HUES6 (cell line): ENCODE results near the gene TRPV2.
A peak's percentile ranks its signal among the peaks of the same experiment; 100 is the strongest.
"Not testable (repeated sequence)": the region's sequence is repeated elsewhere in the genome, so short reads cannot be mapped to it uniquely, and the experiment has no call there.

Experiments used
- H3K27ac ChIP-seq: 2 replicates; pipeline ENCODE4 v1.7.0; 2013; ENCODE audit warnings: low read depth, mild to moderate bottlenecking, low read length, inconsistent platforms
- H3K27me3 ChIP-seq: 2 replicates; pipeline ENCODE4 v1.6.1; 2013; ENCODE audit warnings: low read length; ENCODE audit not compliant: control insufficient read depth, insufficient read depth
- H3K36me3 ChIP-seq: 2 replicates; pipeline ENCODE4 v1.6.1; 2013; ENCODE audit warnings: low read length; ENCODE audit not compliant: control insufficient read depth, insufficient read depth
- H3K4me1 ChIP-seq: 2 replicates; pipeline ENCODE4 v1.6.1; 2013; ENCODE audit warnings: low read length; ENCODE audit not compliant: control insufficient read depth, insufficient read depth
- H3K4me3 ChIP-seq: 2 replicates; pipeline ENCODE4 v1.5.1; 2013; ENCODE audit warnings: low read depth, low read length
- H3K9ac ChIP-seq: one replicate; pipeline ENCODE4 v1.6.1; 2013; ENCODE audit warnings: mild to moderate bottlenecking, low read length
- H3K9me3 ChIP-seq: 2 replicates; pipeline ENCODE4 v1.6.1; 2013; ENCODE audit warnings: low read depth, low read length; ENCODE audit not compliant: control insufficient read depth, insufficient read depth

The TRPV2 gene

DNA sequence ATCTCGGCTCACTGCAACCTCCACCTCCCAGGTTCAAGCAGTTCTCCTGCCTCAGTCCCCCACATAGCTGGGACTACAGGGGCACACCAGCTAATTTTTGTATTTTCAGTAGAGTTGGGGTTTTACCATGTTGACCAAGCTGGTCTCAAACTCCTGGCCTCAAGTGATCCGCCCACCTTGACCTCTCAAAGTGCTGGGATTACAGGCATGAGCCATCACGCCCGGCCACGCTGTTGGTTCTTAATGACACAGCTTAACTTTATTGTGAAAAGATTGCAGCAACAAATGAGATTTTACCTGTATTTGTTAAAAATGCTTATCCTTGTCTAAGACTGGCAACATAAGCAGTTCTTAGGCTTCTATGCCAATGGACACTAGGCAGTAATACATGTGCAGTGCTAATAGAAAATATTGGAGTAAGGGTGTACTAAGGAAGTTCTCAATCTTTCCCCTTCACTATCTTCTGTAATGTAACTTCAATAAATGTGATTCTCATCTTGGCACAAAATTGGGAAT, 31.5 kb upstream of the TRPV2 start:
- Histone ChIP-seq H3K4me3 (no peak overlapping the region), H3K27me3 (no peaks in the 10 kb centered on the region), H3K27ac (no peak overlapping the region), H3K9ac (no peak overlapping the region), H3K4me1 (peaks cover 5% of the 10 kb centered on the region), H3K36me3 (peaks cover 21% of the 10 kb centered on the region), H3K9me3 (no peaks in the 10 kb centered on the region)

DNA sequence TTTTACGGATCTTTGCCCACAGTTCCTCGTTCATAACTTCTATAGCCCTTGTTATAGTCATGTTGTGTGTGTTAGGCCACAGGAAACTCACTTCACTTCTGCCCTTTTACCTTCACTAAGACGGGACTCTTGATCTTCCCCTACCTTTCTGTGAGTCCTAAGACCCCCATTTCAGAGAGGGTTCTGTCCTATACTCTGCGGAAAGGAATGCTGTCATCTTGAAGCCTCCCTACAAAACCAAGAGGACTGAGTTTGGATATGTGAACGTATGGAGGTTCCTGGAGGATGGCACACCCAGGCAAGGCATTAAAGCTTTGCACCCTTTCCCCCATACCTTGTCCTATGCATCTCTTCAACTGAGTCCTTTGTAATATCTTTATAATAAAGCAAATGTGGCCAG, 30.8 kb upstream of the TRPV2 start:
- no peaks in the 10 kb centered on the region for H3K9me3 ChIP-seq
- H3K27ac ChIP-seq, result no peak overlapping the region
- H3K4me1 ChIP-seq, result peaks cover 5% of the 10 kb centered on the region
- no peak overlapping the region for H3K4me3 ChIP-seq
- H3K36me3 ChIP-seq, result peaks cover 21% of the 10 kb centered on the region
- H3K9ac ChIP-seq, result no peak overlapping the region
- H3K27me3 ChIP-seq, result no peaks in the 10 kb centered on the region

DNA sequence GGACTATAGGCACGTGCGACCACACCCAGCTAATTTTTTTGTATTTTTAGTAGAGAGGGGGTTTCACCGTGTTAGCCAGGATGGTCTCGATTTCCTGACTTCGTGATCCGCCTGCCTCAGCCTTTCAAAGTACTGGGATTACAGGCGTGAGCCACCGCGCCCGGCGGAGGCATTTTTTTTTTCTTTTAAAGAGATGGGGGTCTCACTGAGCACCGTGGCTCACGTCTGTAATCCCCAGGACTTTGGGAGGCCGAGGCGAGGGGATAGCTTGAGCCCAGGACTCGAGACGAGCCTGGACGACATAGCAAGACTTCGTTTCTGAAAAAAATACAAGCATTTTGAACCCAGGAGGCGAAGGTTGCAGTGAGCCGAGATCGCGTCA, 29.3 kb upstream of the TRPV2 start:
- H3K36me3 ChIP-seq, result peaks cover 21% of the 10 kb centered on the region
- H3K9ac ChIP-seq, result peak overlapping the region; percentile 63
- H3K9me3 ChIP-seq, H3K27me3 ChIP-seq, H3K4me1 ChIP-seq: not testable (repeated sequence)
- peak overlapping the region; percentile 54 for H3K4me3 ChIP-seq
- H3K27ac ChIP-seq, result peak overlapping the region; percentile 48; the same call in 1 of the 2 replicates

DNA sequence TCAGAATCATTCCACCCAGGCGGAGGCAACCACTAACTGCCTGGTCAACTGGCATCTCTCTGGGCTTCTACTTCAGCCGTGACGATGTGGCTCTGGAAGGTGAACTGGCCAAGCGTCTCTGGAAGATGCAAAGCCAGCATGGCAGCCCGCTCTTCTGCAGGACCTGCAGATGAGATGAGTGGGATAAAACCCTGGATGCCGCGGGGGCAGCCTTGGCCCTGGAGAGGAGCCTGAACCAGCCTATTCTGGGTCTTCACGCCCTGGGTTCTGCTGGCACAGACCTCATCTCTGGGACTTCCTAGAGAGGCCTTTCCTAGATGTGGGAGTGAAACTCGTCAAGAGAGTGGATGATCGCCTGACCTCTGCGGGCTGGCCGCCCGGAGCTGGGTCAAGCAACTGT, 23.9 kb upstream of the TRPV2 start:
- Histone ChIP-seq H3K9me3 (no peaks in the 10 kb centered on the region), H3K36me3 (no peaks in the 10 kb centered on the region), H3K4me3 (no peak overlapping the region), H3K4me1 (peaks cover 5% of the 10 kb centered on the region), H3K27ac (no peak overlapping the region), H3K27me3 (no peaks in the 10 kb centered on the region), H3K9ac (no peak overlapping the region)

DNA sequence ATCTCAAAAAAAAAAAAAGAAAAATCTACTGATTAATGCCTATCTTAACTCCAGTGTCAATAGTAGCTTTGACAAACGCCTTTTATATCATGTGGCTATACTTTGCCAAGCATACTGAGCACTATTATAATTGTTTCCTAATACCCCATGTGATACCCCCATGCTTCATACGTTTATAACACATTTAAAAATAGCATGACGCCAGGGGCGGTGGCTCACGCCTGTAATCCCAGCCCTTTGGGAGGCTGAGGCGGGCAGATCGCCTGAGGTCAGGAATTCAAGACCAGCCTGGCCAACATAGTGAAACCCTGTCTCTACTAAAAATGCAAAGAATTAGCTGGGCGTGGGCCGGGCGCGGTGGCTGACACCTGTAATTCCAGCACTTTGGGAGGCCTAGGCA, 22.9 kb upstream of the TRPV2 start:
- H3K4me3 ChIP-seq, H3K27ac ChIP-seq, H3K9ac ChIP-seq, H3K27me3 ChIP-seq, H3K4me1 ChIP-seq, H3K36me3 ChIP-seq, H3K9me3 ChIP-seq: not testable (repeated sequence)

DNA sequence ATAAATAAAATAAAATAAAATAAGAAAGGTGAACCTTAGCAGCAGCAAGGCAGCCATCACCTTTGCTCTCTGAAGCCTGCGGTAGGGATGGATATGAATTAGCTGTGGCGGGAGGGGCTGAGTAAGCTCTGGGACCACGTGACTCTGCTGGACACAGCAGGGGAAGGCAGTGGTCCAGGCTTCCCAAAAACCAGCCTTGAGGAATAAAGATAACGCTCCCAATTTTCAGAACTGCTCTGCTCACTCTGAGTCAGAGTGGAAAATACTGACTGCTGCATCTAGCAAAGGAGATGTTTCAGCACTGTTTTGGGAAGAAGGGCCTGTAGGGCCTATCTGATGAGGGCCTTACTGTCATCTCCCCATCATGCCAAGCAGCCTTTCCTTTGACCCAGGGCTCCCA, 19.5 kb upstream of the TRPV2 start:
- H3K9ac ChIP-seq, H3K36me3 ChIP-seq, H3K4me3 ChIP-seq, H3K27me3 ChIP-seq, H3K27ac ChIP-seq, H3K9me3 ChIP-seq: not testable (repeated sequence)
- H3K4me1 ChIP-seq, result peaks cover 11% of the 10 kb centered on the region

DNA sequence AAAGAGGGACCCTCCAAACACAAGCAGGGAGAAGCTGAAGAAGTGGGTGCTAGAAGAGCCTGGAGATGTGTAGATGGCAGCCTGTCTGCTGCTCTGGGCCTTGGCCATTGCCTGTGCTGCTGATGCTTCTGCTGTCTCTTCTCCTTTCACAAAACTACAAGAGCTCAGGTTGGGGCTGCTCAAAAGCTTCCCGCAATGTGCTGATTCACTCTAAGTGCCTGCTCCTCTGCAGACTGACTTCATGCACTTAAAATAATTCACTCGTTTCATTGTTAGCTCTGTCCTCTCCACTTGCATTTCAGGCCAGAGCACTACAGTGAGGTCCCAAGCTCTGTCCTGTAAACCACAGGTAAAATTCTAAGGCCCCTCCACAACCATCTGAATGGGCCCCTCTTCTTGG, 18.7 kb upstream of the TRPV2 start:
- not testable (repeated sequence) for H3K9me3 ChIP-seq, H3K9ac ChIP-seq, H3K27ac ChIP-seq, H3K4me3 ChIP-seq, H3K36me3 ChIP-seq, H3K27me3 ChIP-seq
- H3K4me1 ChIP-seq, result peaks cover 11% of the 10 kb centered on the region

DNA sequence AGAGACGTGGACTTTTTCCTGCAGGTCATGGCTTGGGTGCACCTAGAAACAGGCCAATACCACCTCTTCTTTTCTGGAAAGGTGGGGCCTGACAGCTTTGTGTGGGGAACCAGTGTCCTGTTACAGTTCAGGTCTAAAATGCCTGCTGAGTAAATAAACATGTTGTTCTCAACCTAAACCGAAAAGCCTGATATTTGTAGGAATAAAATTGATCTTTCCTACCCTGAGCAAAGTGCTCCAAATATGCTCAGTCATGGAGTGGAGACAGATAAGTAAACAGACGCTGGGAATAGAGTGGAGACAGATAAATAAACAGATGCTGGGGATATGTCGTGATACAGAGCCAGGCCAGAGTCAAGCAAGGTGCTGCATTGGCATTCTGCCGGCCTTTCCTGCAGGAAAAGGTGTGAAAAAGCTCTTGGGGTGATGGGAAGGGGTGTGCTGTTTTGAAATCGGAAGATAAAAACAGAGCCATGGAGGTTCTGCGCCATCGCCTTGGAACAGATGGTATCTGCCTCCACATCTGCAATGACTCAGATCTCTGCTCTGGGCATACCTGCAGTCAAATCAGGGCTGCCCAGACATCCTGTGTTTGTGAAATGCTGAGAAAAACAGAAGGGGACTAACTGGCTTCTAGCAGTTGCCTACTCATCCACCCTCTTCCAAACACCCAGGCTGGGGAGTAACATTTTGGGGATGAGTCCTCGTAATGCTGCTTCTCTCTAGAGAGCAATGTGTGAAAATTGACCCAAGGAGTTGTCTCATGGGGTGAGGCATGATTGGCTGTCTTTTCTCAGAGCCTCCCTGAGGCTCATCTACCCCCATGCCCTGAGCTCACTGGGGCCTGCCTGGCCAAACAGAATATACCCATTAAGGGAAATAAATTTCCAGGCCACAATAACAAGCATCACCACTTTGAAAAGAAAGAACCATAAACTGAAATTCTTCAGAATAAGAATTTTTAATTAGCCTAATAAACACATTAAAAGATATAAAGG, 16.8 kb upstream of the TRPV2 start:
- Histone ChIP-seq H3K27me3 (no peaks in the 10 kb centered on the region), H3K9ac (no peak overlapping the region), H3K4me1 (peaks cover 11% of the 10 kb centered on the region), H3K36me3 (no peaks in the 10 kb centered on the region), H3K27ac (no peak overlapping the region), H3K9me3 (no peaks in the 10 kb centered on the region), H3K4me3 (no peak overlapping the region)

DNA sequence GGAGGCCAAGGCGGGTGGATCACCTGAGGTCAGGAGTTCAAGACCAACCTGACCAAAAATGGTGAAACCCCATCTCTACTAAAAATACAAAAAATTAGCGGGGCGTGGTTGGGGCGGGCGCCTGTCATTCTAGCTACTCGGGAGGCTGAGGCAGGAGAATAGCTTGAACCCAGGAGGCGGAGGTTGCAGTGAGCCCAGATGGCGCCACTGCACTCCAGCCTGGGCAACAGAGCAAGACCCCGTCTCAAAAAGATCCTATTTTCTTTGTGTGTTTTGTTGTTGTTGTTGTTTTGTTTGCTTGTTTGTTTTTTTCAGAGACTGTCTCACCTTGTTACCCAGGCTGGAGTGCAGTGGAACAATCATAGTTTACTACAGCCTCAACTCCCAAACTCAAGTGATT, 11.5 kb upstream of the TRPV2 start:
- not testable (repeated sequence) for H3K4me3 ChIP-seq, H3K36me3 ChIP-seq, H3K9ac ChIP-seq, H3K27ac ChIP-seq, H3K9me3 ChIP-seq, H3K27me3 ChIP-seq, H3K4me1 ChIP-seq

DNA sequence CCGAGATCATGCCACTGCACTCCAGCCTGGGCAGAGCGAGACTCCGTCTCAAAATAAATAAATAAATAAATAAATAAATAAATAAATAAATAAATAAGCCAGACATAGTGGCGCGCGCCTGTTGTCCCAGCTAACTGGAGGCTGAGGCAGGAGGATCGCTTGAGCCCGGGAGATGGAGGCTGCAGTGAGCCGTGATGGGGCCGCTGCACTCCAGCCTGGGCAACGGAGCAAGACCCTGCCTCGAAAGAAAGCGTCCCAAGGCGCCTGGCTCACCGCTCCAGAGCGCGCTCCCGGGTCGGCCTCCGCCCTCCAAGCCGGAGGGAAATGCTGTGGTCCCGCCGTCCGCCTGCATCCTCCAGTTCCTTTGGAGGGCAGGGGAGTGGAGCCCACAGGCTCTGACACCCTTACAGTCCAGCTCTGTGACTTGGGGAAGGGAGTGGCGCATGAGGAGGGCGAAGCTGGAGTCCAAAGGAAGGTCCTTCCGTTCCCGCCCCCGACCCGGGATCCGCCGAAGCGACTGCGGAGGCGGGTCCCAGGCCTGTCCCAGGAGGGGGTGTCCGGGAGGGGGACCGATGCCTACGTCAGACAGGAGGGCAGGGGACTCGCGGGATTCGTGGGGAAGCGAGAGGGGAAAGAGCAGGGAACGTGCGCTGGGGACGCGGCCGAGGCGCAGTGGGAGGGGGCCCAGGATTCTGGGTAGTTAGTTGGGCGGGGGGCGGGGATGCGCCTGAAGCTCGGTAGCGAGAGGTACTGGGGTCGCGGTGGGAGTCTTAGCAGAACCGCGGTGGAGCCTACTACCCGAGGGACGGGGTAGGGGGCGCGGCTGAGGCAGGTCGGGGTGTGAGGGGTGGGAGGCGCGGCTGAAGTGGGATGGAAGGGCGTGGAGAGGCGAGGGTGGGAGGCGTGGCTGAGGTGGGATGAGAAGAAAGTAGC, 8.4 kb upstream of the TRPV2 start:
- no peaks in the 10 kb centered on the region for H3K27me3 ChIP-seq
- 0 out of 2 replicates have a peak overlapping the region, but pooled peaks have one; percentile 17 for H3K27ac ChIP-seq
- no peaks in the 10 kb centered on the region for H3K9me3 ChIP-seq
- peak overlapping the region; percentile 65 for H3K9ac ChIP-seq
- H3K4me1 ChIP-seq, result peaks cover 5% of the 10 kb centered on the region
- no peaks in the 10 kb centered on the region for H3K36me3 ChIP-seq
- peak overlapping the region; percentile 67 for H3K4me3 ChIP-seq
